GM10266 (cell line): ENCODE data around the gene IRX1.

ENCODE experiments used
- DNase-seq: peaks from one replicate; pipeline ENCODE4 v3.0.0; 2012; ENCODE audit errors: extremely low spot score
- CTCF ChIP-seq: IDR thresholded peaks from 2 replicates; pipeline ENCODE4 v1.5.1; 2012; ENCODE audit warnings: mild to moderate bottlenecking, low read depth; ENCODE audit not compliant: control insufficient read depth, insufficient read depth; ENCODE audit errors: missing control alignments

The IRX1 gene

GRCh38 chr5:3597167-3598007 lies 1.8 kb downstream of the IRX1 start:
- DNase-seq, result no peak
- TF ChIP-seq CTCF, result no peak

- no peak for DNase-seq
- TF ChIP-seq CTCF, result no peak
Measured at GRCh38 chr5:3598207-3598606, 2.6 kb downstream of the IRX1 start.

- TF ChIP-seq CTCF, result no peak
- no peak for DNase-seq
Measured at GRCh38 chr5:3598769-3599211, 3.2 kb downstream of the IRX1 start.

GRCh38 chr5:3599226-3600105 lies 3.8 kb downstream of the IRX1 start:
- no peak for TF ChIP-seq CTCF
- no peak for DNase-seq

GRCh38 chr5:3600106-3601060 lies 4.8 kb downstream of the IRX1 start:
- DNase-seq, result peak; percentile 34
- no peak for TF ChIP-seq CTCF

GRCh38 chr5:3601061-3601710 lies 5.6 kb downstream of the IRX1 start:
- DNase-seq, result no peak
- TF ChIP-seq CTCF, result no peak
